GM21786 (cell line): ENCODE results near the gene TMEM231.
A peak's percentile ranks its signal among the peaks of the same experiment; 100 is the strongest.

Experiments used
- ATAC-seq: cut with Tn5 transposase; IDR thresholded peaks from one replicate; pipeline ENCODE4 v1.9.1; 2021; ENCODE audit not compliant: unreplicated experiment

Gene TMEM231

DNA sequence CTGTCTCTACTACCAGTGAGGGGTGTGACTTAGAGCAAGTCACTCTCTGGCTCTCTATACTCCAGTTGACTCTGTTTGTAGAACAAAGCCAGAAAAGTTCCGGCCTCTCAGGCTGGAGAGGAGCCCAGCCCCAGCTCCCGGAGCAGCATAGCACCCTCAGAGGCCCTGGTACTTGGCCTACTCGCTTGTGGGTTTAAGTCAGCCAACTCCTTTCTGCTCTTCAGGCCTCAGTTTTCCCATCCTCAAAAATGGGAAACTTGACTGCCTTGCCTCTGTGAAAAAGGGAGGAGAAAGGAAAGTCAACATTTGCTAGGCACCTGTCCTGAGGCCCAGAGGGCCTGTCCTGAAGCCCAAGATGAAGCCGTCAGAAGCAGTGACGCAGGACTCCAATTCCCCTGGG, 61.9 kb downstream of the TMEM231 start:
- no peak for ATAC-seq

DNA sequence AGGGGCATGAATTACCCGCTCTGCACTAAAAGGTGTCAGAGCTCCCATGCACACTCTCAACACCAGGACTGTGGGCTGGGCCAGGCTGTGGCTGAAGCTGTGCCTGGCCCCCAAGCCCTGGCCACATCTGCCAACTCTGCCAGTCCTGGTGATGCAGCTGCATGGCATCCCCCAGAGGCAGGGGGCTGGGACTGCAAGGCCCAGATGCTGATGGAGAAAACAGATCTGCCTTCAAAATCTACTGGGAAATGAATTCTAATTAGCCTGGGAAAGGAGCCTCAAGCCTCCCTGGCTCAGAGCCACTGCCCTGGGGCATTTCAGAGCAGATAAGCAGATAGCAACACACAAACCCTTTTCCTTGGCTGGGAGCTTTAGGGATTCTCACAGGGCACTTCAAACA, 64.2 kb downstream of the TMEM231 start:
- ATAC-seq, result peak; percentile 35

DNA sequence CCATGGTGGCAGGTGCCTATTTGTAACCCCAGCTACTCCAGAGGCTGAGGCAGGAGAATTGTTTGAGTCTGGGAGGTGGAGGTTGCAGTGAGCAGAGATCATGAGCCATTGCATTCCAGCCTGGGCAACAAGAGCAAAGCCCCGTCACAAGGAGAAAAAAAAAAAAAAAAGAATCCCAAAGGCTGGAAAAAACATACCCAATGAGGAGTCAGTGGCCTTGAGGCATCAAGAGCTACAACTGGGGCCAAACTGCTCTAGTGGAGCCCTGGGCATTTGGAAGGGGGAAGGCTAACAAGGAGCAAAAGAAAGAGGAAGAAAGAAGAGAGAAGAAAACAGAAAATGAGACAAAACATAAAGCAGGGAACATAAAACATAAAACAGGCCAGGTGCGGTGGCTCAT, 67.7 kb downstream of the TMEM231 start:
- ATAC-seq, result no peak
